ENCODE data around the gene ERC1. TPM values are rescaled to one million over a fixed set of nuclear protein-coding genes. Genes with fewer than 3 reads are reported as not detected.

Gene ERC1
- total and polyA plus RNA-seq, 2 of the 4 experiments (the other 2 are of a cell fraction): 11.6 to 25.6 TPM

DNA sequence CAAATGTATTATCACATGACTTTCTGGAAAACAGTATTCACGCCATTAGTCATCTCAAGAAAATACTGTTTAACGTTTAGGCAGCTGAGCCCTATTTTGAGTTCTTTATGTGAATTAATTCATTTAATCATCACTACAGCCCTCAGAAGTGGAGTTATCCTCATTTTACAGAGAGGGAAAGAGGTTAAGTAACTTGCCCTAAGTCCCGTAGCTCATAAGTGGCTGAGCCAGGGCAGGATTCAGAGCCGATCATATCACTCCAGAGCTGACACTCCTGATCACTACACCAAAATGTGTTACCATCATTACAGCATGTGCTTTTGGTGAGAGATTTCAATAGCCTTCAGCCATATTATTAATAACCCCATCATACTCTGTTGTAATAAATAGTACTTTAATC lies 392.7 kb downstream of the ERC1 start:
- Histone ChIP-seq H3K9me3 (ENCODE audit: control insufficient read depth, insufficient read depth, low read length) (no peaks in the 10 kb centered on the region), H3K27me3 (ENCODE audit: control insufficient read depth, insufficient read depth, low read length) (no peaks in the 10 kb centered on the region), H3K4me3 (ENCODE audit: insufficient read depth, low read depth, low read length) (no peak overlapping the region), H2AK5ac (ENCODE audit: low read depth, low read length) (no peak overlapping the region), H4K5ac (ENCODE audit: low read depth, low read length) (no peak overlapping the region), H3K56ac (ENCODE audit: extremely low read depth, insufficient read depth, low read length) (no peak overlapping the region), H3K9ac (ENCODE audit: low read depth, low read length) (no peak overlapping the region), H4K20me1 (ENCODE audit: insufficient read depth, low read length) (no peaks in the 10 kb centered on the region), H2AFZ (replicated peaks; ENCODE audit: low read length, poor library complexity) (no peak overlapping the region), H3K4ac (ENCODE audit: low read depth, low read length) (no peak overlapping the region), H3K27ac (ENCODE audit: insufficient read depth, low read length) (no peak overlapping the region), H2BK20ac (ENCODE audit: low read depth, low read length) (no peak overlapping the region), H2BK15ac (ENCODE audit: low read depth, low read length) (no peak overlapping the region), H4K91ac (ENCODE audit: insufficient read depth, low read depth, low read length) (no peak overlapping the region), H3K23ac (ENCODE audit: low read depth, low read length) (no peak overlapping the region), H2BK120ac (ENCODE audit: low read depth, low read length) (no peak overlapping the region), H3K36me3 (ENCODE audit: control insufficient read depth, insufficient read depth, low read length) (no peaks in the 10 kb centered on the region; the same call in 1 of the 2 replicates), H2AK9ac (replicated peaks; ENCODE audit: low read depth, low read length, poor library complexity) (no peak overlapping the region), H3K79me1 (ENCODE audit: low read depth in 1 of 2, low read length in 2 of 2) (peaks cover 0 to 3% of the 10 kb centered on the region in 2 experiments; a peak in 1 of 4 replicates), H2BK5ac (ENCODE audit: low read depth, low read length, poor library complexity, severe bottlenecking) (no peak overlapping the region), H3K18ac (ENCODE audit: low read depth, low read length) (no peak overlapping the region), H3K4me2 (ENCODE audit: low read depth, low read length) (no peak overlapping the region), H3K9me1 (ENCODE audit: insufficient read depth, low read length) (0 out of 2 replicates have a peak, but pooled peaks cover 2% of the 10 kb centered on the region), H3K4me1 (ENCODE audit: control insufficient read depth, insufficient read depth, low read length) (no peaks in the 10 kb centered on the region), H4K8ac (ENCODE audit: low read depth in 2 of 2, low read length in 2 of 2) (no peak overlapping the region), H3K14ac (replicated peaks; ENCODE audit: low read depth, low read length) (no peak overlapping the region)
- intact Hi-C loops (cut with micrococcal nuclease): no loop called here
- ChIA-PET POLR2A (ENCODE audit: unreplicated experiment) (no interaction called here), CTCF (interaction anchor here (0.5 to 1.4 kb wide), 3 partner anchors 13 to 52 kb away, joined by 3 read pairs; no protein-coding TSS in a partner anchor)
- no peak for DNase-seq
- in situ Hi-C loops (cut with MboI; ENCODE audit: low sequenced_read_pairs): no loop called here
- dilution Hi-C loops (cut with HindIII; ENCODE audit: low sequenced_read_pairs, unreplicated experiment): no loop called here
- ATAC-seq (ENCODE audit: low read depth): no peak
- BruUV-seq (replicated peaks): no TSS peak
- no CpG with 5 or more reads among the region's 4 CpGs for WGBS, 2 experiments (ENCODE audit: extremely low coverage in 2 of 2, insufficient read length in 1 of 2)
- TF ChIP-seq NFE2L2 (IDR thresholded peaks at IDR 0.05; ENCODE audit: low read depth, low read length) (no peak), FOS (IDR thresholded peaks at IDR 0.05; ENCODE audit: low read depth, low read length) (no peak), RFX5 (IDR thresholded peaks at IDR 0.05; ENCODE audit: low read depth, low read length) (no peak), BHLHE40 (IDR thresholded peaks at IDR 0.05; ENCODE audit: low read depth, low read length) (no peak), CEBPB (IDR thresholded peaks at IDR 0.05; ENCODE audit: low read depth, low read length) (no peak), RCOR1 (IDR thresholded peaks at IDR 0.05; ENCODE audit: insufficient replicate concordance, low read length) (no peak), MXI1 (IDR thresholded peaks at IDR 0.05; ENCODE audit: borderline replicate concordance, low read depth, low read length) (no peak), MAFK (IDR thresholded peaks at IDR 0.05; ENCODE audit: low read depth, low read length) (no peak)
- TF ChIP-seq, protein P1, sequence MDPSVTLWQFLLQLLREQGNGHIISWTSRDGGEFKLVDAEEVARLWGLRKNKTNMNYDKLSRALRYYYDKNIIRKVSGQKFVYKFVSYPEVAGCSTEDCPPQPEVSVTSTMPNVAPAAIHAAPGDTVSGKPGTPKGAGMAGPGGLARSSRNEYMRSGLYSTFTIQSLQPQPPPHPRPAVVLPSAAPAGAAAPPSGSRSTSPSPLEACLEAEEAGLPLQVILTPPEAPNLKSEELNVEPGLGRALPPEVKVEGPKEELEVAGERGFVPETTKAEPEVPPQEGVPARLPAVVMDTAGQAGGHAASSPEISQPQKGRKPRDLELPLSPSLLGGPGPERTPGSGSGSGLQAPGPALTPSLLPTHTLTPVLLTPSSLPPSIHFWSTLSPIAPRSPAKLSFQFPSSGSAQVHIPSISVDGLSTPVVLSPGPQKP (IDR thresholded peaks at IDR 0.05; ENCODE audit: borderline replicate concordance, low read depth, low read length): no peak
- TF ChIP-seq, protein P2, sequence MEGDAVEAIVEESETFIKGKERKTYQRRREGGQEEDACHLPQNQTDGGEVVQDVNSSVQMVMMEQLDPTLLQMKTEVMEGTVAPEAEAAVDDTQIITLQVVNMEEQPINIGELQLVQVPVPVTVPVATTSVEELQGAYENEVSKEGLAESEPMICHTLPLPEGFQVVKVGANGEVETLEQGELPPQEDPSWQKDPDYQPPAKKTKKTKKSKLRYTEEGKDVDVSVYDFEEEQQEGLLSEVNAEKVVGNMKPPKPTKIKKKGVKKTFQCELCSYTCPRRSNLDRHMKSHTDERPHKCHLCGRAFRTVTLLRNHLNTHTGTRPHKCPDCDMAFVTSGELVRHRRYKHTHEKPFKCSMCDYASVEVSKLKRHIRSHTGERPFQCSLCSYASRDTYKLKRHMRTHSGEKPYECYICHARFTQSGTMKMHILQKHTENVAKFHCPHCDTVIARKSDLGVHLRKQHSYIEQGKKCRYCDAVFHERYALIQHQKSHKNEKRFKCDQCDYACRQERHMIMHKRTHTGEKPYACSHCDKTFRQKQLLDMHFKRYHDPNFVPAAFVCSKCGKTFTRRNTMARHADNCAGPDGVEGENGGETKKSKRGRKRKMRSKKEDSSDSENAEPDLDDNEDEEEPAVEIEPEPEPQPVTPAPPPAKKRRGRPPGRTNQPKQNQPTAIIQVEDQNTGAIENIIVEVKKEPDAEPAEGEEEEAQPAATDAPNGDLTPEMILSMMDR (conservative IDR thresholded peaks at IDR 0.05; ENCODE audit: low read depth, low read length): no peak
